Subcutaneous adipose tissue (tissue), 4 donors: ENCODE results near the gene PTPDC1. TPM values are rescaled to one million over a fixed set of nuclear protein-coding genes. Genes with fewer than 3 reads are reported as not detected.

Source experiments
- CTCF ChIP-seq: fragments of 450-650 bp; IDR thresholded peaks from one replicate; pipeline ENCODE4 v1.5.1; 2016; ENCODE audit warnings: low read depth, mild to moderate bottlenecking, control low read depth, antibody characterized with exemption, moderate library complexity
- total RNA-seq, 4 donors: library from RNA; depleted of rRNA; stranded (reverse); fragments of >200 nt; gene quantifications; one replicate each; pipeline ENCODE4 v1.1.0, GENCODE V29; 2016

Gene PTPDC1
- total RNA-seq, 4 donors from 2014 or later: 11.2 to 16.2 (median 13.4) TPM

- TF ChIP-seq CTCF: no peak
These were observed 73.0 kb downstream of the PTPDC1 start for GRCh38 chr9:94157050-94157801.

Other genes starting within 250 kb of the PTPDC1 start
- gene BARX1, start 129.1 kb upstream of the PTPDC1 start, total RNA-seq: not detected
- gene ZNF169, start 174.8 kb downstream of the PTPDC1 start, total RNA-seq: 10 to 100 TPM in 2 of 4 donors, 1 to 10 TPM in 2; 4.4 to 16.3 (median 9.3) TPM
- gene NUTM2F, start 244.2 kb downstream of the PTPDC1 start, total RNA-seq: not detected